KBM-7 (cell line): ENCODE data around the gene MAGEB3.

Source experiments
- DNase-seq: peaks from one replicate; pipeline ENCODE4 v3.0.0-alpha.2; 2015
- in situ Hi-C: fragments of 300-500 bp; cut with MboI; formaldehyde crosslinking; loops from 2 replicates; pipeline ENCODE4 v1.14.3; 2020; ENCODE audit warnings: low sequenced_read_pairs, low pct_unique_long_range_greater_than_20kb, mixed read lengths

MAGEB3 gene

GRCh38 chrX:30262763-30263162 lies 32.3 kb downstream of the MAGEB3 start:
- in situ Hi-C loops, result no loop called here
- no peak for DNase-seq

- DNase-seq, result no peak
- in situ Hi-C loops, result no loop called here
Observed at GRCh38 chrX:30270639-30271038, 40.2 kb downstream of the MAGEB3 start.

- in situ Hi-C loops, result no loop called here
- DNase-seq, result peak; percentile 17
Observed at GRCh38 chrX:30275498-30275897, 45.0 kb downstream of the MAGEB3 start.

GRCh38 chrX:30278365-30278764 lies 47.9 kb downstream of the MAGEB3 start:
- DNase-seq, result no peak
- in situ Hi-C loops, result no loop called here

- no peak for DNase-seq
- in situ Hi-C loops, result no loop called here
Observed at GRCh38 chrX:30280428-30280827, 50.0 kb downstream of the MAGEB3 start.

GRCh38 chrX:30282527-30282926 lies 52.1 kb downstream of the MAGEB3 start:
- DNase-seq, result no peak
- in situ Hi-C loops, result no loop called here

- in situ Hi-C loops, result no loop called here
- DNase-seq, result no peak
Observed at GRCh38 chrX:30283456-30284200, 53.2 kb downstream of the MAGEB3 start.
